Activated CD8-positive, alpha-beta memory T cell treated with anti-CD3 and anti-CD28 coated beads, Interleukin-2, amount 50 U/mL, for 48 hours (primary cell): ENCODE results near the gene ERBB4.

Source experiments
- DNase-seq: peaks from one replicate; pipeline ENCODE4 v3.0.0-alpha.2; 2020

ERBB4 gene

DNA sequence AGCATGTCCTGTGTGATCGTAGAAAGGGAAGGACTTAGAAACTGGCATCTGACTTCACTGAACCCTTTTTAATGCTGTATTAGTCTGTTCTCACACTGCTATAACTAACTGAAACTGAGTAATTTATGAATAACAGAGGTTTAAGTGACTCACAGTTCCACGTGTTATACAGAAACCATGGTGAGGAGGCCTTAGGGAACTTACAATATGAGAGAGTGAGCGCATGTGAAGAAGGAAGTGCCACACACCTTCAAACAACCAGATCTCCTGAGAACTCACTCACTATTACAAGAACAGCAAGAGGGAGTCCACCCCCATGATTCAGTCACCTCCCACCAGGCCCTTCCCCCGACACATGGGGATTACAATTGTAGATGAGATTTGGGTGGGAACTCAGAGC is 1170.9 kb downstream of the ERBB4 start:
- DNase-seq = no peak

DNA sequence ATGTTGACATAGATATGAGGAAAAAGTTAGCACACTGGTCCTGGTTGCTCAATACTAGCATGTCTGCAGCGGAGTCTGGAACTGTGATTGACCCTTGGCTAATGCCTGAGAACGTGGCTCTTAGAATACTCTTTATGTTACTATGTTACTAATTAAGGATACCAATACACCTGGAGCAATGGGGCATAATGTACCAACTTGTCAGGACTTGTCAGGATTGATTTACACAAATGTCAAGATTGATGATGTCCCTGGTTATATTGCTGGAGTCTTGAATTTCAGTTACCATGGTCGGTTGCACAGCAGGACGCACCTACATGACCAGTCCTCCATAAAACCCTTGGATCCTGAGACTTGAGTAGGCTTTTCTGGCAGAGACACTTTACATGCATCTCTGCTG is 1171.3 kb downstream of the ERBB4 start:
- no peak for DNase-seq

DNA sequence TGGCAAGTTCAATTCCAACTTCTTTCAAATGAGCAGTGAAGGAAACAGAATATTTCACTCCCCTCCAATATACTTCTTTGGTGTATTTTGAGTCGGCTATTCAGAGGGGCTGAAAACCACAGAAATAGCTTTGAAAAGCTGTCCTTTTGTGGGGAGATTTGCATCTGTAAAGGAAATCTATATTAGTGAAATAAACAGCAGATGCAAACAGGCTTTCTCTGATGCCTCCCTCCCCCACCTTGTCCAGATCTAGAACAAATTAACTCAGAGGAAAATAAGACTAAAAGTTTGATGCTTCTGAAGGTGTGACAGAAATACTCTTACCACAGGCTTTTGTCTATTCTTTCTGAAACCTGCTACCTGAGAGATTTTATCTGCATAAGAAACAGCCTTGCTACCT is 1173.7 kb downstream of the ERBB4 start:
- DNase-seq = no peak

DNA sequence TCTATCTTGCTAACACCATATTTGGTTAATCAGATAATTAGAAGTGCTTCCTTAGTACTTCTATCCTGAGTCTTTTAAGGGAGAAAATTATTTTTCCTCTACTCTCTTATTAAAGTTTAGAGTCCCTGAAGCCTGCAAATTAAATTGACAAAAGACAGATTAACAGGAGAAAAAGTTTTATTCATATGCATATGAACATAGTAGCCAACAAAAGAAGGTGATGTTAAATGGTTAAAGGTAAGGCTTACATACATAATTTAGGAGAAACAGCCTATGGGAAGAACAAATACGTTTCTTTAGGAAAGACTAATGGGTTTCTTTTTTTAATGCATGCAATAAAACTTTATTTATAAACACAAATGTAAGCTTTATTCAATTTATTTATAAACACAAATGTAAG is 1177.2 kb downstream of the ERBB4 start:
- DNase-seq = no peak

DNA sequence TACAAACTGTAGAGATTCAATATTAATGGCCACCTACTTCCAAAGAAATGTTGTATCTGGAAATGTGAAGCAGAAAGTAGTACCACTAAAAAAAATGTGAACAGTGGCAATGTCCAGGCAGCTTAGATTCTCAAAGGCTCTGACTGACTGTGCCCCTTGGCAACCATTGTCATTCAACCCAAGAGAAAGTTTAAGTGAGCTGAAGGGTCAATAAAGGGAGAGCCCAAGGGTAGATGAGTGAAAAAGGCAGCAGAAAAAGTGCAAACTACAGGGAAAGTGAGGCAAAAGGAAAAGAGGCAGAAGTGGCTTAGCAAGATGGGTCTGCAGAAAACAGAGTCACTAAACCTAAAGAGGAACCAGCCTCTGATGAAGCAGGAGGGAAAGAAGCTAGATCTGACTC is 1179.3 kb downstream of the ERBB4 start:
- DNase-seq = no peak

DNA sequence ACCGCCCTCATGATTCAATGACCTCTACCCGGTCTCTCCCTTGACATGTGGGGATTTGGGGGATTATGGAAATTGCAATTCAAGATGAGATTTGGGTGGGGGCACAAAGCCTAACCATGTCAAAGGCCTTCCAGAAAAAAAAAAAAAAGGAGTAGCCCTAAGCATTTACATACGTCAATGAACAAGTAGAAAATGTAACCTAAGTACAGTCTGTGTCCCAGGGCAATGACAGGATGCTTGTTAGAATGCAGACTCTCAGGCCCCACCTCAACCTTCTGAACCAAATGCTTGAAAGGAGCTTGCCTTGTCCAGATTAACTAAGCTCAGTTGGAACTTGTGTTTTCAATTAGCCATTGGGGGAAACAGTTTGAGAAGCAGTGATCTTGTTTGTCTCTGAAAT is 1180.1 kb downstream of the ERBB4 start:
- DNase-seq = no peak

DNA sequence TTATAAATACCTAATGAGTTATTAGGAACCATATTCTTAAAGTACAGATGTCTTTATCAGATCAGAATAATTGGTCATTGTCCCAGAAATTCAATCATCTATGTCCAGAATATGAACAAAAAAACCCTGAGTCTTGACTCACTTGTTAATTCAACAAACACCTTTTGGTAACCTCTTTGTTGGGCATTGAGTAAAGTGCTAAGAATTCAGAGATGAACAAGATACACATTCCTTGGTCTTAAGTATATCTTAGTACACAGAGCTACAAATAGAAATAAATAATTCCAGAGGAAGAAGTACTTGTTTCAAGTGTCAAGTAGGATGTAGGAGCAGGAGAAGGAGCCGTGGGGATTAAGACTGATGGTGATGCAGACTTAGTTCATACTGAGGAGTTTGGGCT is 1184.1 kb downstream of the ERBB4 start:
- no peak for DNase-seq

DNA sequence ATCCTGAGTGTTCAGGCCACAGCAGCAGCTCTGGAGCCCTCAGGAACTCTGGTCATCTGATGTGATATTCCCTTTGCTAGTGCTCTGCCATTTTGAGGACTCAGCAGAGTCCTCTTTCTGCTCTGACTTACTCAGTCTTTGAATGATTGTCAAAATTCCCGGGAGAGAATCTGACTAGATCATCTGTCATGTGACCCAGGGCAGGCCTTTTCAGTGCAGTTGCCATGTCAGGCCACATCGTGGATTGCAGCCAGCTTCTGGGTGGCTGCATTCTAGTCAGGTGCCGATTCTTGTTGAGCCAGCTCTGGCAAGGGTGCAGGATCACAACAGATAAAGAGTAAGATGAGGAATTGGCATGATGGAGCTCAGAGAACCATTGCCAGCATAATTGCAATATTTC is 1186.6 kb downstream of the ERBB4 start:
- DNase-seq = no peak

DNA sequence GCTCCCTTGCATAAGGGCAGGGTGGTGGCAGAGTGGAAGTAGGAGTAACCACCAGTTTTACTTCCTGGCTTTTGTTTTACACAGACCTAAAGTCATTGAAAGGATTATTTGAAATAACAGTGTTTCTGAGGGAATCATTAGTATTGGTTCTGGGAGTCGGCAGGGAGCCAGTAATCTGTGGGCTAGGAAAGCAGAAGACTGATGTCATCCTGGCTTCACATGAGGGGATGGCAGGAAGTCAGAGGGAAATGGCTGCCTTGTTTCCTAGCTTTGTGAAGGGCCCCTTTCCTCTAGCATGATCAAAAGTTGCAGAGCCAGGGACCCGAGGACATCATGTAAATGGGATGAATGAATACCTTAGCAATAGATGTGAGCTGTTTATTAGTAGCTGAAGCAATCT is 1189.6 kb downstream of the ERBB4 start:
- DNase-seq = no peak

DNA sequence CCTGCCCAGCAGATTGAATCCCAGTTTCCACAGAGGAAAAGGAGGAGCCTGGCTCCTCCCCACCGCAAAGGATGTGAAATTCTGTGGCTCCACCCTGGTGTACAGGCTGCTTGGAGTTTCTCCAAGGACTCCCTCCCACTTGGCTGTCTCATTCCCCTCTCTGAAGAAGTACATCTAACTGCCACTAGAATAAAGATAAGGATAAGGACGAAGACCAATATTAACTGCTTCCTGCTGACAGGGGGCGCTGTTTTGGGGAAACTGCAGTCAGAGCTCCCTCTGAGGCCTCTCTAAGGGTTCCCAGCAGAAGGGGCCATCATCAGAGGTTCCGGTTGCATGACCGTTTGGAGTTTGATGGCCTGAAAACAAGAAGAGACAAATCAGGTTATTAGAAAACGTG is 1191.3 kb downstream of the ERBB4 start:
- no peak for DNase-seq

DNA sequence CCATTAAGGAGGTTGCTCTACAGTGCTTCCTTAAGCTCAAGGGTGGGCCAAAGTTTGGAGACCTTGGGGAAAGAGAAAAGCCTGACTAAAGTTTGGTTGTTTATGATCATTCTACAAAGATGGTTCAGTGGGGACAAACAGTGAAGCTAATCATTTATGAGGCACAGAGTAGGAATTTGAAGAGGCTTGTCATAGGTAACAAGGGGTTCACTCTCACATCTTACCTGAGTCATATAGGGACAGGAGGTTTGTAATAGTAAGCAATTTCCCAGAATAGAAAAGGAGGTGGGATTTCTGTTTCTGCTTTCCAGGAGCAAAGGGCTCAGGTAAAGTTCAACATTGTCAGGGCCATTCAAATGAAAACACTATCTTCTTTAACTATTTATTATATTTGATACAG is 1194.3 kb downstream of the ERBB4 start:
- DNase-seq = no peak

DNA sequence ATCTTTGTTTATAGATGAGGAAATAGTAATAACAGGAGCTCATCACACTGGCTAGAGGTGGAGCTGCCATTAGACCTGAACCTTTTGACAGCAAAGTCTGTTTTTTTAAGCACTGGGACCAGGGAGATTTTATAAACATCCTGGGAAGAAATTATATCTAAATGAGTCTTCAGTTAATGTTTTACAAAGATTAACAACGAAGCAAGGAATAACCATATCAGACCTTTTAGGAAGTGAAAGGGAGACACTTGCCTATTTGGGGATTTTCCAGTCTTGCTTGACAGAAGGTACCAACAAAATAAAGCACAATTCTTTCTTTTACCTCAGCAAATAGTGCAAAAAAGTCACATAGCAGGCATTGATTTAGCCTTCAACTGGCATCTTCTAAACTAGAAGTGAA is 1205.2 kb downstream of the ERBB4 start:
- DNase-seq = no peak

DNA sequence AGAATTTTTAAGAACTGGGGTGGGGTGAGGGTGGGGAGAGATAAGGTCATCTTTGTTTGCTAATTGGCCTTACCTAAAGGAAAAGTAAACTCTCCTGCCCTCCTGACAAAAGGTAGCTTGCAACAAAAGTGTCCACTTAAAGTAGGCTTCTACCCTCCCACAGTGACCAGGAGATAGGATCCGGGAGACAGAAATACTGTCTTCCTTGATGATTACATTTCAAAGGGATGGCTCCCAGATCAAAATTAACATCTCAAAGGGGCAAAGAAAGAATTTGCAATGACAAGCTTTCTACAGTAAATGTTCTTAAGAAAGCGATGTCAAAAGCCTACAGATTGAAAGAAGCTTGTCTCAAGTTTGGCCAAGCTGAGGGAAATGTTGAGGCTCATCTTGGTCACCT is 1206.9 kb downstream of the ERBB4 start:
- DNase-seq = no peak

DNA sequence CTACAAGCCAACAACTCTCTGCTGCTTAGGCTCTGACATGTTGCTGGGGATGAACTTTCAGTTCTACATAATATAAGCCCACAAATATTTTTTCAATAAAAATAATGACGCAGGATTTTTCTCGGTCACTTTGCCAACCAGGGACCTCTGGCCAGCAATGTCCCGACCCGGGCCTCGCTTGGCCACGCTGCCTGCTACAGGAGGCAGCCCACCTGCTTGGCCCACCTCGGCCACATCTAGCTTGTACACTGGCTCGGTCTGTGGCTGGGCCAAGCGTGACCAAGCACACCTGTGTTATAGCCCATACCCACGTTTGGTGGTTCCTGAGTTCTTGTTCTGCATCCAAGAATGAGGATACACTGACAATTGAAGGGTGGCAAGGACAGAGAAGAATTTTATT is 1208.7 kb downstream of the ERBB4 start:
- DNase-seq = no peak

DNA sequence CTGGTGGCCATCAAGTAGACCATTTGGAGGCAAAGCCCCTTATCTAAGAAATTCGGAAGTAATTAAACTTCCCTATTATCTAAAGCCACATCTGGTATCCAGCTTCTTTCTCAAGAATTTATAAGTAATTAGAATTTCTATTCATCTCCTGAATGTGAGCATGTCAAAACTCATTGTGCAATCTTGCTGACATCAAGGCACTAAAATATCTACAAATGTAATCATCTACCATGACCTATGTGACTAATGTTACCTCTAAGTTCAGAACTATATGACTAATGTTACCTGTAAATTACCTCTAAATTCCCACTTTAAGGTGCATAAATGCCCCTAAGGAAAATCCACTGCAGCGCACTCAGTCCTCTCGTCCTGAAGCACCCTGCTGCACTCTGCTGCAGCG is 1209.2 kb downstream of the ERBB4 start:
- no peak for DNase-seq

DNA sequence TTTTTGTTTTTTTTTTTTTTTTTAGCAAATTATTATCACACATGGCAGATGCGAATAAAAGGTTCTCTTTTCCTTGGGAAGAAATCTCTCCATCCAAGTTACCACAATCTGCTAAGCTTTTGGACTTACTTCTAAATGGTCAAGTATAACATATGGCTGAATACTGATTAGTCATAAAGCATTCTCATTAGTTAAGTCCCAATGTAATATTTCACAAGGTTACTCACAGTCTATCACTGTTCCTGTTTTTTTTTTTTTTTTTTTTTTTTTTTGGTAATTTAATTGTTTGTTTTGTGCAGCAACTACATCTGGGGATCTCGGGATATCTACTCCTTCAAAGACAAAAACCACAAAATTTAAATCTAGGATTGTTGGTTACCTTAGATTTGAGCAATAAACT is 1210.5 kb downstream of the ERBB4 start:
- DNase-seq = no peak
